CMK (cell line): ENCODE data around the gene C2CD5.

Experiments used
- DNase-seq: peaks from one replicate; pipeline ENCODE4 v3.0.0-alpha.2; 2010; ENCODE audit warnings: low read depth

Gene C2CD5

GRCh38 chr12:22415342-22416309 is 128.7 kb downstream of the C2CD5 start:
- no peak for DNase-seq

DNA sequence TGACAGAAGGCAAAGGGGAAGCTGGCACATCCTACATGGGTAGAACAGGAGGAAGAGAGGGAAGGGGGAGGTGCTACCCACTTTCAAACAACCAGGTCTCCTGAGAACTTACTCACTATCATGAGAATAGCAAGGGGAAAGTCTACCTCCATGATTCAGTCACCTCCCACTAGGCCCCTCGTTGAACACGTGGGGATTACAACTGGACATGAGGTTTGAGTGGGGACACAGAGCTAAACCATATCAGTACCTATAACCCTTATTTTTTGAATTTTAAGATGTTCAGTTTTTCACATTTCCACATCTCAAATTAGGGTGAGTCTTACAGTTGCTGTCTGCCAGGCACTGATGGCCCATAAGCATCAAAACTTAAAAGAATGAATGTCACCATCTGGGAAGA is 129.6 kb downstream of the C2CD5 start:
- no peak for DNase-seq

GRCh38 chr12:22413592-22413991 is 130.8 kb downstream of the C2CD5 start:
- DNase-seq = no peak

GRCh38 chr12:22412581-22412980 is 131.8 kb downstream of the C2CD5 start:
- DNase-seq = no peak

GRCh38 chr12:22410486-22410885 is 133.9 kb downstream of the C2CD5 start:
- no peak for DNase-seq

- DNase-seq = no peak
Measured at GRCh38 chr12:22409377-22410164, 134.8 kb downstream of the C2CD5 start.

GRCh38 chr12:22408610-22409376 is 135.5 kb downstream of the C2CD5 start:
- DNase-seq = no peak

DNA sequence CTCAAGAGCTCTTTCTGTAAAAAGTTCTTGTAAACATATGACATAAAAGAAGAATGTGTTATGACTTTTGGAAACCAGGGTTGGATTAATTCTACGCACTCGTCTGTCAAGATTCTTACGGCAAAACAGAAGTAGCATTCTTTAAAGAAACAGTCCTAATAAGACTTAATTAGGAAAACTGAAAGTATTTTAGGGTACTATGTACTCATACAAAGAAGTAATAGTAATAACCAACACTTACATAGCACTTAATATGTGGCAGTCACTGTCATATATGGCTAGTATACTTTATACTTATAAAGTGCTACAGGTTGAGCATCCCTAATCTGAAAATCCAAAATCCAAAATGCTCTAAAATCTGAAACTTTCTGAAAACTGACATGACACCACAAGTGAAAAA is 136.9 kb downstream of the C2CD5 start:
- no peak for DNase-seq

DNA sequence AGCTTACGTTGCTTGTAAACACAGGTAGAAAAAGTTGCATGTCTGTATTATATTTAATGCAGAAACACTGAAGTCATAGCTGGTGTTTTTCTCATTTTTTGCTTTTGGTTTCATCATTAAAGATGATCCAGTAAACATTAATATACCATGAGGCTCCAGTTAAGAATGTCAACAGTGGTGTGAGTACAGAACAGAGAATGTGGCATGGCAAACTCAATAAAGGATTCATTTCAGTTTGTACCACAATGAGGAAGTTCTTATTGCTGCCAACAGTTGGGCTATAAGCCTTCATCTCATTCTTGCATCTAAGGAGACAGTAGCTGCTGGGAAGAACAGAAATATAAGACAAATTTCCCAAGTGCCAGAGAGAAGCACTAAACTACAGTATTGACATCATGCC is 137.7 kb downstream of the C2CD5 start:
- DNase-seq = no peak

DNA sequence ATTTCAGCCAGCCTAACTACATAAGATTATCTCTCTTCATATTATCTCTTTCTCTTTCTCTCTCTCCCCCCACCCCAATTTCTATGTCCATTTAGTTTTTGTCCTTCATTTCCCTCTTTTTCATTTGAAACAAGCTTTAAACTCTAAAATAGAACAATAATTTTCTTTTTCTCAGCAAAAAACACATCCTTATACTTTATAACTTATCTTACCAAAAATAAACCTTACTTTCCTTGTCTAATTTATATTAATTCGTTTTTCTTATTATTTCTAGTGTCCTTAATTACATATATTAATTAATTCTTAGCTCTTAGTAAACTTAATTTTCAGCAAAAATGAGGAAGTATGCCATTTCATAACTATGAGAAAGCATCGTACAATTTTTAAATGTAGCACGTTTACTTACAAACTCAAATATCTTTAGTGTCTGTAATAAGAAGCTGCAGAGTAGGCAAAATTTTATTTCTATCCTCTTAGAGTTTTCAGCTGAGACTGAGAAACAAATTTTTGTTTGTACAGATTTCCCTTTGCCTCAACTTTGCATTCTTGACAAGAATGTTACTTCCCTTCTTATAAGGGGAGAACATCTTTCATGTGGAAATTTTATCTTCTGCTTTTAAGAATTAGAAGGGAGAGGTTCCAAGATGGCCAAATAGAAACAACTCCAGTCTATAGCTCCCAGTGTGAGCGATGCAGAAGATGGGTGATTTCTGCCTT is 144.7 kb downstream of the C2CD5 start:
- no peak for DNase-seq
